Loucy (cell line): ENCODE measurements around the gene AGAP5.
"Not testable (repeated sequence)": the region's sequence is repeated elsewhere in the genome, so short reads cannot be mapped to it uniquely, and the experiment has no call there.

Source experiments
- EZH2phosphoT487 ChIP-seq: fragments of 200-600 bp; IDR thresholded peaks from 2 replicates; pipeline ENCODE4 v1.6.1; 2018; ENCODE audit warnings: antibody characterized with exemption, mild to moderate bottlenecking, moderate library complexity, borderline replicate concordance
- TF ChIP-seq, protein P1 (sequence below): fragments of 200-600 bp; sonication (generic); conservative IDR thresholded peaks from 2 replicates; pipeline ENCODE4 v1.5.1; 2014; ENCODE audit warnings: mild to moderate bottlenecking, antibody characterized with exemption, low read length

DNA sequence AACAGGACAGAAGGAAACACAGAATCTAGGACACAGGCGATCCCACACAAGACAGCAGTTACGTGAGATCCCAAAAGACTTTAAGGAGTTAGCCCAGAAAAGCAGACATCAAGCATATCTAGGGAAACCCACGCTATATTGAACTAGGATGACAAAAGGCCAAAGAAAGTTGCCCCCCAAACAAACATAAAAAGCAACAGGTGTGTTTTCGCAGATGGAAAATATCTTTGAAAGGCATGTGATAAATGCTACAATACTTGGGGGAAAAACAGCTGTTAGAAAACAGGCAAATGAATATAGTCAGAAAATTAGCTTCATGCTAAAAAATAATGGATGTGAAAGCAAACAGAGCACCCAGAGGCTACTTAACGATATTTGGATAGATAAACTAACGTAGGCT, 7.2 kb downstream of the AGAP5 start:
- TF ChIP-seq, protein P1, sequence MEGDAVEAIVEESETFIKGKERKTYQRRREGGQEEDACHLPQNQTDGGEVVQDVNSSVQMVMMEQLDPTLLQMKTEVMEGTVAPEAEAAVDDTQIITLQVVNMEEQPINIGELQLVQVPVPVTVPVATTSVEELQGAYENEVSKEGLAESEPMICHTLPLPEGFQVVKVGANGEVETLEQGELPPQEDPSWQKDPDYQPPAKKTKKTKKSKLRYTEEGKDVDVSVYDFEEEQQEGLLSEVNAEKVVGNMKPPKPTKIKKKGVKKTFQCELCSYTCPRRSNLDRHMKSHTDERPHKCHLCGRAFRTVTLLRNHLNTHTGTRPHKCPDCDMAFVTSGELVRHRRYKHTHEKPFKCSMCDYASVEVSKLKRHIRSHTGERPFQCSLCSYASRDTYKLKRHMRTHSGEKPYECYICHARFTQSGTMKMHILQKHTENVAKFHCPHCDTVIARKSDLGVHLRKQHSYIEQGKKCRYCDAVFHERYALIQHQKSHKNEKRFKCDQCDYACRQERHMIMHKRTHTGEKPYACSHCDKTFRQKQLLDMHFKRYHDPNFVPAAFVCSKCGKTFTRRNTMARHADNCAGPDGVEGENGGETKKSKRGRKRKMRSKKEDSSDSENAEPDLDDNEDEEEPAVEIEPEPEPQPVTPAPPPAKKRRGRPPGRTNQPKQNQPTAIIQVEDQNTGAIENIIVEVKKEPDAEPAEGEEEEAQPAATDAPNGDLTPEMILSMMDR, result not testable (repeated sequence)
- not testable (repeated sequence) for TF ChIP-seq EZH2phosphoT487
